ENCODE measurements around the gene TMUB2.

TMUB2 gene

DNA sequence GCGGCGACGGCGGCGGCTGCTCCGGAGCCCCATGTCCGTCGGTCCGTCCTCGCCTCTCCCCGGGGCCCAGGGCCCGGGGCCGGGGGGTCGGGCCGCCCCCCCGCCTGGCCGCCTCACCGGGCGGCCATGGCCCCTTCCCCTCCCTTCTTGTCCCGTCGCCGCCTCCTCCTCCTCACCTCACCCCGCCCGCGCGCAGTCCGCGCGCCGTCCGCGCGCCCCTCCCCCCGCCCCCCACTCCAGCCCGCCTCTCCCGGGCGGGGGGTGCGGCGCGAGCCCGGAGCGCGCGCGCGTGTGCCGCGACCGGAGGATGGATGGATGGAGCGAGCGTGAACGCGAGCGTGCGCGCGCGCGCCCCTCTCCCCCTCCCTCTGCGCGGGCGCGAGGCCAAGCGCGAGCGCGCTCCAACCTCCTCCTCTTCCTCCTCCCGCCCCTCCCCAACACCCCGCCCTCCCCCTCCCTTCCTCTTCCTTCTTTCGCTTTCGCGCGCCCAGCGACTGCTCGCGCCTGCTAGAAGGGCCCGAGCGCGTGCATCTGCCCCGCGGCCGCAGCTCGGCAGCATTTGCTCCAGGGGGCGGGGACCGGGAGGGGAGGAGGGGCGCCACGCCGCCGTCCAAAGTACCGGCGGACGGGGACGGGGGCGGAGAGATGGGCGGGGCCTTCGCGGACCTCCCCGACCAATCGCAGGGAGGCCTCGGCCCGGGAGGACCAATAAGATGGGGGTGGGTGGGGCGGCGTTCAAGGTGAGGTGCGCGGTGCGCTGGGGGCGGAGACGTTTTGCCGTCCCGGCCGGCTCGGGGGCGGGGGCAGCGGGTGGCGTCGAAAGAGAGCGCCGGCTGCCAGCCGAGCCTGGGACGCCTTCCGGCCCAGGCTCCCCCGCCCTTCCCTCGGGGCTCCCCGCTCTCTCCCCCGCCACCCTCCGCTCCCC lies 13.0 kb downstream of the TMUB2 start, which contains the start of gene ATXN7L3:
Gene ATXN7L3, minus strand, starts transcription at position 332 of the 925 bp plus-strand sequence. CDS start 1,814 bp downstream, outside the sequence.
- H3K4me3 ChIP-seq (ENCODE audit: low read depth, low read length) = peak within 1 kb of the TSS; percentile 74
- DNase-seq (ENCODE audit: low read depth) = peak; percentile 93

GRCh38 chr17:44200478-44201155 lies 13.8 kb downstream of the TMUB2 start:
- H3K4me3 ChIP-seq (ENCODE audit: low read depth, low read length) = peak overlapping the region; percentile 68
- DNase-seq (ENCODE audit: low read depth) = no peak

- no peak for DNase-seq (ENCODE audit: low read depth)
- no peak overlapping the region for H3K4me3 ChIP-seq (ENCODE audit: low read depth, low read length)
Observed at GRCh38 chr17:44202756-44203155, 16.0 kb downstream of the TMUB2 start.

GRCh38 chr17:44203731-44204440 lies 17.1 kb downstream of the TMUB2 start:
- no peak overlapping the region for H3K4me3 ChIP-seq (ENCODE audit: low read depth, low read length)
- DNase-seq (ENCODE audit: low read depth) = no peak

DNA sequence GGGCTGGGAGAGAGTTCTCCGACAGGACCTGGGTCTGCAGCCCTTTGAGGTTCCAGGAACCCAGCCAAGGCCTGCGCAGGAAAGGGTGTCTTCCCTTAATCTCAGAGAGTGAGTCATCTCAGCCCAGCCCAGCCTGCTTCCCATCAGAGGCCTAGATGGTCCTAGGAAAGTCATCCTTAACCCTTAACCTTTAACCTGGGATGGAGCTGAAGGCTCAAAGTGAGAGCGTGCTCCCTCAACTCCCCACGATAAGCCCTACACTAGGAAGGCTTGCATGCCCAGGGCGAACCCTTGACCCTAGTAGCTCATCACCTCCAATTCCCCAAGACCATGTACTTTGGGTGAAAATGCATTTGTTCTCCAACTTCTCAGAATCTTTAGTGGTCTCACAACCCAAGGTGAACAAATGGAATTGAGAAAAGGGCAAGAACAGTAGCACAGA lies 17.7 kb downstream of the TMUB2 start:
- DNase-seq (ENCODE audit: low read depth) = no peak
- H3K4me3 ChIP-seq (ENCODE audit: low read depth, low read length) = no peak overlapping the region

DNA sequence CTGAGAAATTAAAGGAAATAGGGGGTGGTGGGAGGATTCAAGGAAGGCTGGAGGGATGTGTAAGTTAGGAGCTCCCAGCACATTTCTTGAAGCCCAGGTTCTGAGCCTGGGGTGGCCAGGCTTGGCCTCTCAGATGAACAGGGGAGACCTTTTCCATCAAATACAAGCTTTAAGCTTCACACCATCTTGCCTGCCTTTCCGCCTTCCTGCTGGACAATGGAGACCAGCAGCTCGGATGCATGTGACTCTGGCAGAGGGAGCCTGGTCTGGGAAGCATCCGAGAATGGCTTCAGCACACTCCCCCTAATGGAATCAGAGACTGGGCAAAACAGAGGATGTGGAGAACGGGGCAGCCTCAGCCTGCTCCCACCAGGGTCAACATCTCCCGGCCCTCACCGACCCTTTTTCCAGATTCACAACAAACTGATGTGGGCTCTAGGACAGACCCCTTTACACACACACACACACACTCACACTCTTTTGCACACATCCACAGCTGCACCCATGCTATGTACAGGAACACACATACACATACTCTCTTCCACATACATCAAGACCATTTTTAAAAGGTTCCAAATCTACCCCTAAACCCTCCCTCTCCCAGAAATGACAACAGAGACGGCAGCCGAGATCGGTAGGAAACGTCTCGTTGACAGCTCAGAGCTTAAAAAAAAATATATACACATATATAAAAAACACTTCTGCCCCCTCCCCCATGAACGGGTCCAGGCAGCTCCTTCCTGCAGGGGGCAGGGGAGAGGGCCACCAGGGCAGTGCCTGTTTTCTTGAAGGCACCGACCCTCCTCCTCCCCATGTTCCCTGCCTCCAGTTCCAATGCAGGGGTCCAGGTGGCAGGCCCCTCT lies 19.4 kb downstream of the TMUB2 start:
- no peak for DNase-seq (ENCODE audit: low read depth)
- no peak overlapping the region for H3K4me3 ChIP-seq (ENCODE audit: low read depth, low read length)

DNA sequence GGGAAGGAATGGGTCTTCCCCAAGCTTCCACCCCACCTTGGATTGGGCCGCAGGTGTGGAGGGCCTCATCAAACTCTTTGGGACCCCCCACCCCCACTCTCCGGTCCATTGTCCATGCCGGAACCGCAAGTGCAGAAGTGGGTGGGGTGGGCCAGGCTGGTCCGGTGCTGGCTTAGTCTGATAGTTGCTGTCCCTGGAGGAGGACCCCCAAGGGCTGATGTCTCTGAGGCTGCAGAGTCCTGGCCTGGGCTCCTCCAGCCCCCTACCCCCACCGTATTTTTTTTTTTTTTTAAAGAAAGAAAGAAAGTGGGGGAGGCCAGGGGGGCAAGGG lies 20.0 kb downstream of the TMUB2 start:
- no peak for DNase-seq (ENCODE audit: low read depth)
- no peak overlapping the region for H3K4me3 ChIP-seq (ENCODE audit: low read depth, low read length)

DNA sequence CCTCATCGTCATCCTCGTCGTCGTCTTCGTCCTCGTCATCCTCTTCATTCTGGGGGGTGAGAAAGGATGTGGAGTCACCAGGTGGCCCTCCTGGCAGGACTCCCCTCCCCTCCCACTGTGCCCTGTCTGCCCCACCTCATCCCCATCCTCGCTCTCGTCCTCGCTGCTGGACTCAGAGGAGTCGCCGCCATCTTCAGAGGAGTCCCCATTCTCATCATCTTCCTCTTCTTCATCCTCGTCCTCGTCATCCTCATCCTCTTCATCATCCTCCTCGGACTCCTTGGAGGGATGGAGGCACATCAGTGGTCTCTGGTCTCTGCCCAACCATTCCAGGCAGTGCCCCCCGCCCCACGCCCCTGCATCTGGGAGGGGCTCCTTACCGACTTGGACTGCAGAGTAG lies 20.5 kb downstream of the TMUB2 start:
- no peak overlapping the region for H3K4me3 ChIP-seq (ENCODE audit: low read depth, low read length)
- DNase-seq (ENCODE audit: low read depth) = no peak

- DNase-seq (ENCODE audit: low read depth) = no peak
- no peak overlapping the region for H3K4me3 ChIP-seq (ENCODE audit: low read depth, low read length)
Observed at GRCh38 chr17:44207743-44208142, 21.0 kb downstream of the TMUB2 start.

- no peak for DNase-seq (ENCODE audit: low read depth)
- H3K4me3 ChIP-seq (ENCODE audit: low read depth, low read length) = no peak overlapping the region
Observed at GRCh38 chr17:44209786-44210341, 23.1 kb downstream of the TMUB2 start.

- no peak overlapping the region for H3K4me3 ChIP-seq (ENCODE audit: low read depth, low read length)
- peak; percentile 56 for DNase-seq (ENCODE audit: low read depth)
Observed at GRCh38 chr17:44210342-44211192, 23.8 kb downstream of the TMUB2 start.

GRCh38 chr17:44211281-44212265 lies 24.8 kb downstream of the TMUB2 start:
- DNase-seq (ENCODE audit: low read depth) = no peak
- H3K4me3 ChIP-seq (ENCODE audit: low read depth, low read length) = no peak overlapping the region

GRCh38 chr17:44212507-44213402 lies 26.0 kb downstream of the TMUB2 start:
- no peak overlapping the region for H3K4me3 ChIP-seq (ENCODE audit: low read depth, low read length)
- DNase-seq (ENCODE audit: low read depth) = no peak

- H3K4me3 ChIP-seq (ENCODE audit: low read depth, low read length) = no peak overlapping the region
- no peak for DNase-seq (ENCODE audit: low read depth)
Observed at GRCh38 chr17:44213403-44214229, 26.8 kb downstream of the TMUB2 start.

GRCh38 chr17:44214230-44214494 lies 27.4 kb downstream of the TMUB2 start:
- H3K4me3 ChIP-seq (ENCODE audit: low read depth, low read length) = no peak overlapping the region
- DNase-seq (ENCODE audit: low read depth) = no peak
